Activated naive CD8-positive, alpha-beta T cell treated with anti-CD3 and anti-CD28 coated beads, Interleukin-2, amount 50 U/mL, for 24 hours (primary cell): ENCODE data around the gene KITLG.

Experiments
- ATAC-seq: fragments of 150-1000 bp; cut with Tn5 transposase; one replicate; pipeline ENCODE4 v1.10.0; 2021
- DNase-seq: peaks from one replicate; pipeline ENCODE4 v3.0.0; 2021
- H3K27ac Mint-ChIP-seq: one replicate; pipeline ENCODE4 v1.8.0; 2021; ENCODE audit warnings: mild to moderate bottlenecking, mixed read lengths
- H3K27me3 Mint-ChIP-seq: one replicate; pipeline ENCODE4 v1.8.0; 2021; ENCODE audit warnings: mixed read lengths
- H3K36me3 Mint-ChIP-seq: one replicate; pipeline ENCODE4 v1.8.0; 2021; ENCODE audit warnings: low read depth, mixed read lengths
- H3K4me1 Mint-ChIP-seq: one replicate; pipeline ENCODE4 v1.8.0; 2021; ENCODE audit warnings: mixed read lengths
- H3K4me3 Mint-ChIP-seq: one replicate; pipeline ENCODE4 v1.8.0; 2021; ENCODE audit warnings: mild to moderate bottlenecking, moderate library complexity, mixed read lengths
- H3K9me3 Mint-ChIP-seq: one replicate; pipeline ENCODE4 v1.8.0; 2021; ENCODE audit warnings: mixed read lengths

The KITLG gene

DNA sequence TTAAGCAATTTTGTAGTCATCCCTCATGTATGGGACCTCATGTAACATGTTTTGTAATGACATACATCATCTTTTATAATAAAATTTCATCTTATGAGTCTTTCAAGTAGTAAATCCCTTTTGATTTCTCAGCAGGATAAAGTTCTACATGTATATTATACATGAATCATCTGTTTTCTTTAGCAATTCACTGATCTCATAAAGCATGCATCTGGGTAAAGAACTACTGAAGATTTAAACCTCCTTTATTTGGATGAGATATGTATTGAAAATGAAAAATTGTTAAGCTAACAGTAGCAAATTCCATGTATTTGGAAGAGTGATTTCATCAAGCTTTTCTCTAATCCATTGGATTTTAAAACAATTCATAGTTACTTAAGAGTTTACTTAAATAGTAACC lies 126.9 kb downstream of the KITLG start:
- DNase-seq, result no peak
- Mint-ChIP-seq H3K4me3 (no peak overlapping the region), H3K27me3 (no peaks in the 10 kb centered on the region), H3K4me1 (no peaks in the 10 kb centered on the region), H3K9me3 (no peaks in the 10 kb centered on the region), H3K27ac (no peak overlapping the region), H3K36me3 (no peaks in the 10 kb centered on the region)
- ATAC-seq, result no peak

DNA sequence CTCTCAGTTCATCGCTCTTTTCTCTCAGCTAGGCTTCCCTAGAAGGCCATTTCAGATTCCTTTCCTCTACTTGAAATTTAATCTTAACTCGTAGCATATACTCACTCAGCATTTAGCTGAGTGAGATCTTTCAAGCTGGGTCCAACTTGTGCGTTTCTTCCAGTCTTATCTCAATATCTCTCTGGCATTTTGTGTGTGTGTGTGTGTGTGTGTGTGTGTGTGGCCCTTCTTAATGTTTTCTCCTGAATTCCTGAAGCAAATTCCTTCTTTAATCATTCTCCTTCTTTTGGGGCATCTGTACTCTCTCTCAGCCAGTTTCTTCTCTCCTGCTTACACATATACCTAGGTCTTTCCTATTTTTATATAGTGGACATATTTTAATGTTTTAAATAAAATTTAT lies 129.1 kb downstream of the KITLG start:
- DNase-seq, result no peak
- Mint-ChIP-seq H3K36me3 (no peaks in the 10 kb centered on the region), H3K9me3 (no peaks in the 10 kb centered on the region), H3K27ac (no peak overlapping the region), H3K4me3 (no peak overlapping the region), H3K27me3 (no peaks in the 10 kb centered on the region), H3K4me1 (no peaks in the 10 kb centered on the region)
- ATAC-seq, result no peak

DNA sequence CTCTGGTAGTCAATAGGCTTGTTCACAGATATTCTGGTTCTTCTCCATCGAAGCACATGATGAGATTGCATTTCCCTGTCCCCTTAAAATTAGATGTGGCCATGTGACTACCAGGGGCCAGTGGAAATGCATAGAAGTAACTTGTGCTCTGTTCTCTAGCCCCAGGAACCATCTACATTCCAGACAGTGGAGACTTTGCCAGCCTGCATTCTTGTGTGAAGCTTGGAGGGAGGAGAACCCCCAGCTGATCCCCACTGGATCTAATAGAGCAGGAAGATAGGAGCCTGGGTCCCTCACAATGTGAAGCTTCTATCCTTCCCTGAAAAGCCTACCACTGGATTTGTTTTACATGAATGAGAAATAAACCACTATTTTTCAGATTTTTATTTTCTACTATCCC lies 130.1 kb downstream of the KITLG start:
- Mint-ChIP-seq H3K4me1 (no peaks in the 10 kb centered on the region), H3K27ac (no peak overlapping the region), H3K4me3 (no peak overlapping the region), H3K9me3 (no peaks in the 10 kb centered on the region), H3K36me3 (no peaks in the 10 kb centered on the region), H3K27me3 (no peaks in the 10 kb centered on the region)
- ATAC-seq (no peak), DNase-seq (no peak)

DNA sequence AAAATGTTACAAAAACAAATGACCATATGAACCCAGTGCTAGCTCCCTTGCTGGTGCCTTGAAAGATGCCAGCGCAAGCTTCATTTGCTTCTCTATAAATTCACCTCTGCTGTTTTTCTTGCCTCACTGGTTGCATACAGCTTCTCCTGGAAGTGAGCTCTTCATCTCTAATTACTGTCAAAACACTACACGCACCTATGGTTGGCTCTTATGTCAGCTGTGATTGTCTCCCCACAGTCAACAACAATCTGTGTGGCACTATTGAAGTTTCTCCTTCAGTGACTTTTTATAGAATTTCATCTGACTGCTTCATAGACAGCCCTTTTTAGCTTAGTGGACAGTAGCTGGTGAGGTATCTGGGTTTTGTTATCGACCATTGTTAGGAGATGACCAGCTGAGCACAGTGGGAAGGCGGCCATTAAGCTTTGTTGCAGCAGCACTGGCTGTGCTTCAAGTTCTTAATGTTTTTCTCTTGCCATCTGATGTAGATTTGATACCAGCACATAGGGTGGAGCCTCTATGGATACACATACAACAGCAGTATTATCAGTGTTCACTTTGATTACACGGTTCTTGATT lies 131.8 kb downstream of the KITLG start:
- Mint-ChIP-seq H3K27me3 (no peaks in the 10 kb centered on the region), H3K4me3 (no peak overlapping the region), H3K9me3 (no peaks in the 10 kb centered on the region), H3K36me3 (no peaks in the 10 kb centered on the region), H3K27ac (no peak overlapping the region), H3K4me1 (no peaks in the 10 kb centered on the region)
- ATAC-seq, result no peak
- DNase-seq, result no peak

DNA sequence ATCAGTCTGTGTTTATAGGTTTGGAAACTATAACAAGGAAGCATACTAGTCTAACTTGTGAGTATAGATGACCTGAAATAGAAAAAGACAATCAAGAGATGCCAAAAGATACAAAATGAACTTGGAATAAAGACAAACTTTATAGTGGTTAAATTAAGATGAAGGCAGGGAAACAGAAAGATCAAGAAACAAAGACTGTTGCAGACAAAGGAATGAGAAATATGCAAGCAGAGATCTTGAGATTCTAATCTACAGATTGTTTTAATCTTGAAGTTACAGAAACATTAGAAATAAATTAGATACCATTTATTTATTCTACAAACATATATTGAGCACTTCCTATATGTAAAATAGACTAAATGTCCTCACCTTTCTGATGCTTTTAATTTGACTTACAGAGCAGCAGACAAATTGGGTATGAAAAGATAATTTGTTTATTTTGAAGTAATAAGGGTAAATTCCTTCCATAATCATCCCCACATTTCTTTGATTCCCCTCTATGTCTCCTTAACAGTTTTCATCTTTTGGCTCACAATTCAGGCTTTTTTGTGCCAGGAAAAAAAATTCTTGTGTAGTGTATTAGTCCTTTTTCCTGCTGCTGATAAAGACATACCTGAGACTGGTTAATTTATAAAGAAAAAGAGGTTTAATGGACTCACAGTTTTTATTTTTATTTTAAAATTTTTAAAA lies 134.4 kb downstream of the KITLG start:
- no peak for DNase-seq
- H3K4me3 Mint-ChIP-seq, result no peak overlapping the region
- no peak overlapping the region for H3K27ac Mint-ChIP-seq
- H3K27me3 Mint-ChIP-seq, result no peaks in the 10 kb centered on the region
- no peaks in the 10 kb centered on the region for H3K9me3 Mint-ChIP-seq
- H3K36me3 Mint-ChIP-seq, result no peaks in the 10 kb centered on the region
- no peaks in the 10 kb centered on the region for H3K4me1 Mint-ChIP-seq
- ATAC-seq, result no peak

DNA sequence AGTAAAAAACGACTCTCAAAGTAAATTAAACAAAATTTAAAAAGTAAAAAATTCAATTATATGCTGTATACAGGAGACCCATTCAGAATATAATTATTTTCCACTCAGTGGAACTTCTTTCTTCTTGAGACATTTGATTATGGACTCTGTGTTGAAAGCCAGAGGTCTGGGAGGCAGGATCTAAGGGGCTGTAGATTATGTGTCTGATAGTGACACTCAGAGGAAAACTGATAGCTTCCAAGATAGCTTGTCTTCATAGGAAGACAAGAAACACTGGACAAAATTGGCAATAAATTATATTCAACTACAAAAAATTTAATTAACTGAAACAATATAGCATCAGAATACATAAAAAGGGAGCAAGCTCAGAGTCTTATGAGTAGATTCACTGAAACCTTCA lies 135.8 kb downstream of the KITLG start:
- Mint-ChIP-seq H3K4me3 (no peak overlapping the region), H3K27me3 (no peaks in the 10 kb centered on the region), H3K36me3 (no peaks in the 10 kb centered on the region), H3K9me3 (no peaks in the 10 kb centered on the region), H3K4me1 (no peaks in the 10 kb centered on the region), H3K27ac (no peak overlapping the region)
- no peak for DNase-seq
- ATAC-seq, result no peak
